ENCODE data around the gene BTBD3. TPM values are rescaled to one million over a fixed set of nuclear protein-coding genes. Genes with fewer than 3 reads are reported as not detected.

Gene BTBD3
- total RNA-seq, 4 donors from 2014 or later, result 36.0 to 37.6 (median 36.6) TPM

- no peak for TF ChIP-seq CTCF (IDR thresholded peaks at IDR 0.05)
- TF ChIP-seq POLR2A (IDR thresholded peaks at IDR 0.05), result no peak
- H3K4me3 ChIP-seq (ENCODE audit: low read depth, poor library complexity, severe bottlenecking), result no peak overlapping the region
- 70 to 77% methylated on average over 6 of the region's 6 CpGs for WGBS, 2 donors
- intact Hi-C loops (cut with DNase I; ENCODE audit: low total_unique reads), result no loop called here
- no peak for DNase-seq (ENCODE audit: low spot score in 2 of 2)
Observed at GRCh38 chr20:11894062-11894461, 23.6 kb upstream of the BTBD3 start.

- no peak for DNase-seq (ENCODE audit: low spot score in 2 of 2)
- intact Hi-C loops (cut with DNase I; ENCODE audit: low total_unique reads), result no loop called here
- H3K4me3 ChIP-seq (ENCODE audit: low read depth, poor library complexity, severe bottlenecking), result no peak overlapping the region
- 48 to 56% methylated on average over 6 of the region's 6 CpGs for WGBS, 2 donors
- TF ChIP-seq CTCF (IDR thresholded peaks at IDR 0.05), result no peak
- no peak for TF ChIP-seq POLR2A (IDR thresholded peaks at IDR 0.05)
Observed at GRCh38 chr20:11895861-11896387, 21.8 kb upstream of the BTBD3 start.

GRCh38 chr20:11901127-11901526 lies 16.6 kb upstream of the BTBD3 start:
- TF ChIP-seq POLR2A (IDR thresholded peaks at IDR 0.05), result no peak
- no peak for TF ChIP-seq CTCF (IDR thresholded peaks at IDR 0.05)
- H3K4me3 ChIP-seq (ENCODE audit: low read depth, poor library complexity, severe bottlenecking), result no peak overlapping the region
- DNase-seq (ENCODE audit: low spot score in 2 of 2), result no peak
- intact Hi-C loops (cut with DNase I; ENCODE audit: low total_unique reads), result no loop called here
- WGBS, 2 donors, result 91 to 95% methylated on average over 3 of the region's 3 CpGs

- 81 to 84% methylated on average over 2 of the region's 2 CpGs for WGBS, 2 donors
- no peak for DNase-seq (ENCODE audit: low spot score in 2 of 2)
- TF ChIP-seq CTCF (IDR thresholded peaks at IDR 0.05), result no peak
- no peak for TF ChIP-seq POLR2A (IDR thresholded peaks at IDR 0.05)
- intact Hi-C loops (cut with DNase I; ENCODE audit: low total_unique reads), result no loop called here
- no peak overlapping the region for H3K4me3 ChIP-seq (ENCODE audit: low read depth, poor library complexity, severe bottlenecking)
Observed at GRCh38 chr20:11902285-11902697, 15.4 kb upstream of the BTBD3 start.

GRCh38 chr20:11905460-11906179 lies 12.1 kb upstream of the BTBD3 start:
- WGBS, 2 donors, result 85 to 88% methylated on average over 6 of the region's 6 CpGs
- no peak for DNase-seq (ENCODE audit: low spot score in 2 of 2)
- no peak for TF ChIP-seq POLR2A (IDR thresholded peaks at IDR 0.05)
- no peak for TF ChIP-seq CTCF (IDR thresholded peaks at IDR 0.05)
- H3K4me3 ChIP-seq (ENCODE audit: low read depth, poor library complexity, severe bottlenecking), result no peak overlapping the region
- intact Hi-C loops (cut with DNase I; ENCODE audit: low total_unique reads), result no loop called here
